SK-N-SH (cell line): ENCODE data around the gene COX5A. TPM values are rescaled to one million over a fixed set of nuclear protein-coding genes. Genes with fewer than 3 reads are reported as not detected.

Experiments
- CTCF ChIA-PET: fragments of 300-600, 350-600 bp; formaldehyde crosslinking; extraction: SDS; loops from one replicate; lab custom pipeline; 2021; lab: Yijun Ruan, JAX
- POLR2A ChIA-PET: fragments of 350-600 bp; sonication (Branson Sonifier 250); formaldehyde crosslinking; extraction: SDS; loops from one replicate; lab custom pipeline; 2020; ENCODE audit warnings: antibody characterized with exemption, inconsistent platforms; lab: Yijun Ruan, JAX
- DNase-seq: peaks from one replicate; pipeline ENCODE4 v3.0.0; 2012
- H2AFZ ChIP-seq: fragments of 200-600 bp; sonication (generic); 2 replicates; pipeline ENCODE4 v1.8.1; 2016; ENCODE audit warnings: antibody characterized with exemption, mild to moderate bottlenecking, low read depth
- H3F3A ChIP-seq: fragments of 200-600 bp; sonication (generic); replicated peaks from 2 replicates; pipeline ENCODE3; 2016; ENCODE audit warnings: antibody characterized with exemption, mild to moderate bottlenecking; ENCODE audit not compliant: insufficient read depth
- H3K27ac ChIP-seq, 2 experiments: fragments of 200-500 bp in 1 of 2; fragments of 200-600 bp in 1 of 2; sonication (Bioruptor generic) in 1 of 2; sonication (generic), shearing (Covaris generic) in 1 of 2; 2 replicates each; pipeline versions ENCODE4 v1.5.1 to v1.6.1; 2014 to 2016; ENCODE audit warnings: low read depth in 2 of 2, inconsistent platforms in 1 of 2, low read length in 1 of 2, mild to moderate bottlenecking in 1 of 2, mixed read lengths in 1 of 2
- H3K27me3 ChIP-seq: fragments of 200-600 bp; sonication (generic), shearing (Covaris generic); 2 replicates; pipeline ENCODE4 v1.6.1; 2016; ENCODE audit warnings: mixed run types; ENCODE audit not compliant: insufficient read depth
- H3K36me3 ChIP-seq, 2 experiments: fragments of 200-500 bp in 1 of 2; fragments of 200-600 bp in 1 of 2; sonication (Bioruptor generic) in 1 of 2; sonication (generic) in 1 of 2; replicated peaks in 1 of 2; 2 replicates each; pipeline versions ENCODE3 to v1.5.1; 2014 to 2016; ENCODE audit warnings: low read length in 1 of 2, mild to moderate bottlenecking in 1 of 2; ENCODE audit not compliant: insufficient read depth in 2 of 2, control insufficient read depth in 1 of 2
- H3K4me1 ChIP-seq, 2 experiments: fragments of 200-500 bp in 1 of 2; fragments of 200-600 bp in 1 of 2; sonication (Bioruptor generic) in 1 of 2; sonication (generic), shearing (Covaris generic) in 1 of 2; 2 replicates each; pipeline versions ENCODE4 v1.5.1 to v1.6.1; 2014 to 2016; ENCODE audit warnings: low read depth in 1 of 2, low read length in 1 of 2, mixed run types in 1 of 2; ENCODE audit not compliant: insufficient read depth in 2 of 2, control insufficient read depth in 1 of 2
- H3K4me2 ChIP-seq: fragments of 200-600 bp; sonication (generic), shearing (Covaris generic); 2 replicates; pipeline ENCODE4 v1.6.1; 2017; ENCODE audit warnings: mixed run types
- H3K4me3 ChIP-seq, 2 experiments: fragments of 200-500 bp in 1 of 2; fragments of 200-600 bp in 1 of 2; sonication (Bioruptor generic) in 1 of 2; sonication (generic), shearing (Covaris generic) in 1 of 2; 2 replicates each; pipeline versions ENCODE4 v1.5.1 to v1.8.1; 2014 to 2016; ENCODE audit warnings: low read depth in 2 of 2, inconsistent platforms in 1 of 2, low read length in 1 of 2, mild to moderate bottlenecking in 1 of 2, mixed read lengths in 1 of 2, moderate library complexity in 1 of 2
- H3K79me2 ChIP-seq: fragments of 200-600 bp; sonication (generic); 2 replicates; pipeline ENCODE4 v1.8.1; 2017; ENCODE audit warnings: mild to moderate bottlenecking; ENCODE audit not compliant: insufficient read depth
- H3K9ac ChIP-seq: fragments of 200-600 bp; sonication (generic); 2 replicates; pipeline ENCODE4 v1.6.1; 2017; ENCODE audit warnings: mixed run types
- H3K9me2 ChIP-seq: fragments of 200-600 bp; sonication (generic); 2 replicates; pipeline ENCODE4 v1.6.1; 2017; ENCODE audit warnings: mixed run types
- H3K9me3 ChIP-seq: fragments of 200-600 bp; sonication (generic); 2 replicates; pipeline ENCODE4 v1.6.1; 2017; ENCODE audit warnings: mixed run types, mild to moderate bottlenecking, moderate library complexity
- H4K20me1 ChIP-seq: fragments of 200-600 bp; sonication (generic); 2 replicates; pipeline ENCODE4 v1.6.1; 2017; ENCODE audit warnings: mild to moderate bottlenecking, mixed run types; ENCODE audit not compliant: insufficient read depth
- GABPA ChIP-seq: IDR thresholded peaks from 2 replicates; pipeline ENCODE4 v1.4.0; 2012; ENCODE audit warnings: low read depth, mild to moderate bottlenecking
- GATA2 ChIP-seq: sonication (generic); formaldehyde crosslinking; IDR thresholded peaks from 2 replicates; pipeline ENCODE4 v1.5.0; 2020; ENCODE audit warnings: mild to moderate bottlenecking, missing genetic modification reagents
- MXI1 ChIP-seq: IDR thresholded peaks from 2 replicates; pipeline ENCODE4 v1.6.1; 2012; ENCODE audit warnings: mild to moderate bottlenecking, low read depth, low read length, improper control_type of control experiment
- NRF1 ChIP-seq: IDR thresholded peaks from 2 replicates; pipeline ENCODE4 v1.6.1; 2012; ENCODE audit warnings: low read depth, mild to moderate bottlenecking, low read length
- PBX3 ChIP-seq: IDR thresholded peaks from 2 replicates; pipeline ENCODE4; 2012
- POLR2AphosphoS5 ChIP-seq: IDR thresholded peaks from 2 replicates; pipeline ENCODE4 v1.6.1; 2012; ENCODE audit warnings: low read depth, low read length
- SIN3A ChIP-seq: IDR thresholded peaks from 2 replicates; pipeline ENCODE4 v1.6.1; 2012; ENCODE audit warnings: low read depth, mild to moderate bottlenecking, low read length, moderate library complexity, borderline replicate concordance
- TAF1 ChIP-seq: IDR thresholded peaks from 2 replicates; pipeline ENCODE4 v1.6.1; 2012; ENCODE audit warnings: low read depth, mild to moderate bottlenecking, low read length, moderate library complexity, borderline replicate concordance
- TCF12 ChIP-seq: IDR thresholded peaks from 2 replicates; pipeline ENCODE4 v1.4.0; 2012
- TEAD4 ChIP-seq: IDR thresholded peaks from 2 replicates; pipeline ENCODE4 v1.4.0; 2012; ENCODE audit warnings: mild to moderate bottlenecking, borderline replicate concordance; ENCODE audit not compliant: insufficient read depth
- YY1 ChIP-seq: IDR thresholded peaks from 2 replicates; pipeline ENCODE4 v1.4.0; 2012; ENCODE audit warnings: low read depth, mild to moderate bottlenecking
- ZBTB33 ChIP-seq: IDR thresholded peaks from 2 replicates; pipeline ENCODE4 v1.4.0; 2012; ENCODE audit warnings: low read depth, borderline replicate concordance
- WGBS: methylation state at CpG from one replicate; pipeline ENCODE4 v1.1.6; 2017; ENCODE audit warnings: low lambda C conversion rate; 5-methylcytosine and 5-hydroxymethylcytosine counted together
- polyA plus RNA-seq, 3 experiments: library from polyadenylated mRNA; depleted of rRNA; stranded (reverse); fragments of >200 nt; gene quantifications; 2 replicates each; pipeline ENCODE4 v1.2.3, GENCODE V29; 2012
- TF ChIP-seq, protein P1 (sequence below): IDR thresholded peaks from 2 replicates; pipeline ENCODE4 v1.4.0; 2012; ENCODE audit warnings: low read depth

Gene COX5A
- polyA plus RNA-seq, 1 of the 3 experiments (the other 2 are of a cell fraction): 158 TPM

DNA sequence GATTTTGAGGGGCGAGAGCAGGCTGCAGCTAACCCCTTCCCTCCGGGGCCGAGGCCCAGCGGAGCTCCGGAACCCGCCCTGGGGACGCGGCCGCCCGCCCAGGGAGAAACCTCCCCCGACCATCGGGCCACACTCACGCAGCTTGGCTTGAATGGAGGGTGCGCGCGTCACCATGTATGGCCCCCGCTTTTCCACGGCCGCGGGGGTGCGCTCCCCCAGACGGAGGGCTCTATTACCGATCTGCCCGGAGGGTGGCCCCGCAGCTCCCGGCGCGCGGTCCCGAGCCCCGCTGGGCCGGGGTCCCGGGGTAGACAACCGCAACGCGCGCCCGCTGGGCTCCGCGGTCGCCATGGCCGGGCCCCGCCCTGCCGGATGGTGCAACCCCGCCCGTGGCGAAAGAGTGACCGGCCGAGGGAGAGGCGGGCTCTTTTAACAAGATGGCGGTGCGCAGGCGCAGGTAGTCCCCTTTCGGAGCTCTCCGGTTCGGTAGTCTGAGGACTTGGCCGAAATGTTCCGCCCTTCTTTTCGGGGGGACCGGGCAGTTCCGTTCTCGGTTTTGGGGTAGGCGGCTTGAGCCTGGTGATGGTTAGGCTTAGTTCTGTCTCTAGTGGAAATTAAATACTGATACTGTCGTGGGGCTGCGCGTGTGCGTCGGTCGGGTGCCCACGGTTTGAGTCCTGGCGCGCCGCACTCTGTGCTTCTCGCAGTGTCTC, 31.3 kb downstream of the COX5A start, which contains the start of gene FAM219B:
Gene FAM219B (minus strand): TSS at position 402 of the 713 bp plus-strand sequence. CDS start 51 bp downstream, at position 351.
- ChIA-PET CTCF (interaction anchor here (0.7 to 2.5 kb wide), 9 partner anchors 10 to 298 kb away, joined by 3 to 22 read pairs (median 5); partner anchors contain the start of gene COX5A), POLR2A (interaction anchor here (1.0 to 3.0 kb wide), 11 partner anchors 9 to 136 kb away, joined by 3 to 17 read pairs (median 5); partner anchors contain the start of genes MPI, RPP25 and SCAMP5)
- Histone ChIP-seq H3K9me3 (no peaks in the 10 kb centered on the region), H2AFZ (peak within 1 kb of the TSS; percentile 88), H3K4me2 (peak within 1 kb of the TSS; percentile 90), H3K4me1 (peaks cover 4 to 18% of the 10 kb centered on the region in 2 experiments; a peak in 3 of 4 replicates), H3K36me3 (peaks cover 23 to 32% of the 10 kb centered on the region in 2 experiments), H3K79me2 (peaks cover 24% of the 10 kb centered on the region), H3F3A (peaks cover 9% of the 10 kb centered on the region), H3K27me3 (no peaks in the 10 kb centered on the region), H4K20me1 (no peaks in the 10 kb centered on the region; the same call in 1 of the 2 replicates), H3K9me2 (no peaks in the 10 kb centered on the region), H3K4me3 (peak within 1 kb of the TSS; percentile 86 to 89), H3K9ac (peak within 1 kb of the TSS; percentile 88), H3K27ac (peak within 1 kb of the TSS; percentile 58 to 84)
- peak; percentile 81 for TF ChIP-seq POLR2AphosphoS5
- peak; percentile 47 for TF ChIP-seq PBX3
- no peak for TF ChIP-seq TCF12
- TF ChIP-seq GATA2 (CRISPR knock-in tag): no peak
- peak; percentile 95 for TF ChIP-seq NRF1
- no peak for TF ChIP-seq ZBTB33
- TF ChIP-seq GABPA: 0 out of 2 replicates have a peak, but pooled peaks have one; percentile 19
- TF ChIP-seq, protein P1, sequence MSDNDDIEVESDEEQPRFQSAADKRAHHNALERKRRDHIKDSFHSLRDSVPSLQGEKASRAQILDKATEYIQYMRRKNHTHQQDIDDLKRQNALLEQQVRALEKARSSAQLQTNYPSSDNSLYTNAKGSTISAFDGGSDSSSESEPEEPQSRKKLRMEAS: peak; percentile 42; the same call in 1 of the 2 replicates
- 0 out of 2 replicates have a peak, but pooled peaks have one; percentile 34 for TF ChIP-seq TEAD4
- 0 out of 2 replicates have a peak, but pooled peaks have one; percentile 32 for TF ChIP-seq SIN3A
- peak; percentile 90 for TF ChIP-seq YY1
- TF ChIP-seq MXI1: peak; percentile 52
- TF ChIP-seq TAF1: peak; percentile 85
- 4% methylated on average over 35 of the region's 74 CpGs for WGBS
- peak; percentile 98 for DNase-seq
